Measurements from ENCODE around the gene PIK3CB.

Gene PIK3CB

DNA sequence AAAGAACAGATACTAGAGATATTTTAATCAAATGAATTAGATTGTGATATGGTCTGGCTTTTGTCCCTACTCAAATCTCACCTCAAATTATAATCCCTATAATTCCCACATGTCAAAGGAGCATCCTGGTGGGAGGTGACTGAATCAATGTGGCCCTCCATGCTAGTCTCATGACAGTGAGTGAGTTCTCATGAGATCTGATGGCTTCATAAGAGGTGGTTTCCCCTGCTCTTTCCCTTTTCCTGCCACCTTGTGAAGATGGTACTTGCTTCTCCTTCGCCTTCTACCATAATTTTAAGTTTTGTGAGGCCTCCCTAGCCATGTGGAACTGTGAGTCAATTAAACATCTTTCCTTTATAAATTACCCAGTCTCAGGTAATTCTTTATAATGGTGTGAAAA, 143.4 kb downstream of the PIK3CB start:
- TF ChIP-seq, protein P1, sequence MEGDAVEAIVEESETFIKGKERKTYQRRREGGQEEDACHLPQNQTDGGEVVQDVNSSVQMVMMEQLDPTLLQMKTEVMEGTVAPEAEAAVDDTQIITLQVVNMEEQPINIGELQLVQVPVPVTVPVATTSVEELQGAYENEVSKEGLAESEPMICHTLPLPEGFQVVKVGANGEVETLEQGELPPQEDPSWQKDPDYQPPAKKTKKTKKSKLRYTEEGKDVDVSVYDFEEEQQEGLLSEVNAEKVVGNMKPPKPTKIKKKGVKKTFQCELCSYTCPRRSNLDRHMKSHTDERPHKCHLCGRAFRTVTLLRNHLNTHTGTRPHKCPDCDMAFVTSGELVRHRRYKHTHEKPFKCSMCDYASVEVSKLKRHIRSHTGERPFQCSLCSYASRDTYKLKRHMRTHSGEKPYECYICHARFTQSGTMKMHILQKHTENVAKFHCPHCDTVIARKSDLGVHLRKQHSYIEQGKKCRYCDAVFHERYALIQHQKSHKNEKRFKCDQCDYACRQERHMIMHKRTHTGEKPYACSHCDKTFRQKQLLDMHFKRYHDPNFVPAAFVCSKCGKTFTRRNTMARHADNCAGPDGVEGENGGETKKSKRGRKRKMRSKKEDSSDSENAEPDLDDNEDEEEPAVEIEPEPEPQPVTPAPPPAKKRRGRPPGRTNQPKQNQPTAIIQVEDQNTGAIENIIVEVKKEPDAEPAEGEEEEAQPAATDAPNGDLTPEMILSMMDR (IDR thresholded peaks at IDR 0.05), result no peak

DNA sequence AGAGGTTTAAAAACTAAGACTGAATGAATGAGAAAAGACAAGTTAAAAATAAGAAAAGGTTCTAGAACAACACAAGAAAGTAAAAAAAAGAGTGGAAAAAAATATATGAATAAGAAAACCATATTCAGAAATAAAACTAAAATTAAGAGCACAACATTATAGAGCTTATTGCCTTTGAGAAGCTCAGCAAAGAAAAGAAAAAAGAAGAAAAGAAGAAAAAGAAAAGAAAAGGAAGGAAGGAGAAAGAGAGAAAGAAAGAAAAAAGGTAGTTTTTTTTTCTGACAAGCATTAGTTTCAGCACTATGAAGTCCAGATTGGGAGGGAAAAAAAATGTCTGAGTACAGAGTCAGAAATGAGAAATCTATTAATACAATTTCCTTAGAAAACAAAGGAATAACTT, 144.7 kb downstream of the PIK3CB start:
- H3K9me3 ChIP-seq, result no peaks in the 10 kb centered on the region
- H3K36me3 ChIP-seq, result peaks cover 13 to 38% (median 17%) of the 10 kb centered on the region in 3 donors
- TF ChIP-seq, protein P1 (IDR thresholded peaks at IDR 0.05), result no peak
- H3K27me3 ChIP-seq, result no peaks in the 10 kb centered on the region
- no peak overlapping the region for H3K4me3 ChIP-seq
- no peak overlapping the region for H3K27ac ChIP-seq
- no peak for DNase-seq
- H3K4me1 ChIP-seq, result peaks cover 0 to 8% (median 0%) of the 10 kb centered on the region in 4 donors
- intact Hi-C loops (cut with DNase I; ENCODE audit: low total_unique reads), result loop anchor here (2.0 to 10.0 kb wide), 2 partner anchors 21 to 85 kb away; partner anchors contain the start of gene FAIM

More for the DNA sequence above, 143.4 kb downstream of the PIK3CB start:
- intact Hi-C loops (cut with DNase I; ENCODE audit: low total_unique reads), result loop anchor here (2.0 to 10.0 kb wide), 2 partner anchors 19 to 87 kb away; partner anchors contain the start of gene FAIM
- Histone ChIP-seq H3K4me3 (no peak overlapping the region), H3K27me3 (no peaks in the 10 kb centered on the region), H3K9me3 (no peaks in the 10 kb centered on the region), H3K27ac (no peak overlapping the region), H3K36me3 (peaks cover 12 to 33% (median 13%) of the 10 kb centered on the region in 3 donors), H3K4me1 (peaks cover 0 to 8% (median 0%) of the 10 kb centered on the region in 4 donors)
- no peak for DNase-seq

DNA sequence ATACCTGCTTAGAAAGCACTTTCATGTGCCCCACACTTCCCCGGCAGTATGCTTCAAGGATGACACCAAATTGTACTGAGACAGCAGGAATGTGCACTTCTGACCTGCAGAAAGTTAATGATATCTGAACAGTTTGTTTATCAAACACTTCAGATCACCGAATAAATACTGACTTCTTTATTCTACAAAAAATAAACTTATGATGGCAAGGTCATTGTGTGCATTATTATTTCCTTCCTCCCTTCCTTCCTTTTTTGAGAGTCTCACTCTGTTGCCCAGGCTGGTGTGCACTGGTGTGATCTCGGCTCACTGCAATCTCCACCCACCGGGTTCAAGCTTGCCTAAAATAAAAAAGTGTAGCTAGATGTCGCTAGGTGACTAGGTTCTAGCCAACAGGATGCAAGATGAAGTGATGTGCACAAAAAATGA, 145.8 kb downstream of the PIK3CB start:
- H3K27ac ChIP-seq, result no peak overlapping the region
- no peak for DNase-seq
- intact Hi-C loops (cut with DNase I; ENCODE audit: low total_unique reads), result no loop called here

DNA sequence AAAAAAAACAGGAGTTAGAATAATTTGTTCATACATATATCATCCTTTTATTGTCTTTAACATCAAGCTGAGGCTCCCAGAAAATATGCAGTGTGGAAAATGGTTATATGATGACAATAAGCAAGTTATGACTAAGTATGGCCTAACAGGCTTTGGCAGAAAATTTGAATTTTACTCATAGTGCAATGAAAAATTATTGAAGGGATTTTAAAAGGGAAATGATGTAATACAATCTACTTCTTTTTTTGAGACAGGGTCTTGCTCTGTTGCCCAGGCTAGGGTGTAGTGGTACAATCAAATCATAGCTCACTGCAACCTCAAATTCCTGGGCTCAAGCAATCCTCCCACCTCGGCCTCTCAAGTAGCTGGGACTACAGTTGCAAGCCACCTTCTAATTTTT, 147.5 kb downstream of the PIK3CB start:
- Histone ChIP-seq H3K36me3 (peaks cover 22 to 40% (median 25%) of the 10 kb centered on the region in 3 donors), H3K9me3 (no peaks in the 10 kb centered on the region), H3K27me3 (no peaks in the 10 kb centered on the region), H3K4me1 (no peaks in the 10 kb centered on the region), H3K4me3 (no peak overlapping the region), H3K27ac (no peak overlapping the region)
- DNase-seq, result no peak
- TF ChIP-seq, protein P1 (IDR thresholded peaks at IDR 0.05), result no peak
- intact Hi-C loops (cut with DNase I; ENCODE audit: low total_unique reads), result no loop called here

More for the DNA sequence above, 145.8 kb downstream of the PIK3CB start:
- Histone ChIP-seq H3K27me3 (no peaks in the 10 kb centered on the region), H3K36me3 (peaks cover 13 to 31% (median 17%) of the 10 kb centered on the region in 3 donors), H3K4me1 (no peaks in the 10 kb centered on the region), H3K9me3 (no peaks in the 10 kb centered on the region), H3K4me3 (no peak overlapping the region)
- TF ChIP-seq, protein P1 (IDR thresholded peaks at IDR 0.05), result no peak

DNA sequence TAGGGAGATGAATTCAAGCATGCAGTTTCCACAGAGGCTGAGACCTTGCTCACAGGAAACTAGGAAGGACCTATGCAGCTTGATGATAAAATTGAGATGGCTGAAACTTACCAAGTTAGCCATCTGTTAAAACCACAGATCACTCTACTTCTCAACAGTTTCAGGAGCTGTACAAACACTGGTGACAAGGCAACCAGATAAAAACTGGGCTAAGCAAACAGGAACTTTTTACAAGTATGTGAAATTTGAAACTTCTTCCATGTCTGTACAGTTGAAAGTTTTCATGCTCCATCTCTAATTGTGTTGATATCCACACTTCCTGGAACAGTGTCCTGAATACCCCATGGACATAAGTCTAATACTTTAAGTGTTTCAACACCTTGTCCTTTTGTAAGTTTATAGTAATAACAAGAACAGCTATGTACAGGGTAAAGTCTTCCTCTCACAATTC, 147.9 kb downstream of the PIK3CB start:
- no peak for DNase-seq
- no peak overlapping the region for H3K27ac ChIP-seq
- intact Hi-C loops (cut with DNase I; ENCODE audit: low total_unique reads), result no loop called here

More for the DNA sequence above, 147.9 kb downstream of the PIK3CB start:
- Histone ChIP-seq H3K36me3 (peaks cover 22 to 44% (median 25%) of the 10 kb centered on the region in 3 donors), H3K9me3 (no peaks in the 10 kb centered on the region), H3K4me1 (no peaks in the 10 kb centered on the region), H3K27me3 (no peaks in the 10 kb centered on the region), H3K4me3 (no peak overlapping the region)
- TF ChIP-seq, protein P1 (IDR thresholded peaks at IDR 0.05), result no peak
